NT2/D1 (cell line): Measurements from ENCODE around the gene AP2B1.

Experiments
- DNase-seq: peaks from one replicate; pipeline ENCODE4 v3.0.0-alpha.2; 2011; ENCODE audit warnings: low read depth, low spot score
- H3K27me3 ChIP-seq: 2 replicates; pipeline ENCODE4 v1.6.0; 2011; ENCODE audit warnings: mild to moderate bottlenecking; ENCODE audit not compliant: insufficient read length, insufficient read depth
- H3K36me3 ChIP-seq: 2 replicates; pipeline ENCODE4 v1.6.1; 2011; ENCODE audit warnings: mild to moderate bottlenecking, low read length, mixed read lengths; ENCODE audit not compliant: insufficient read depth, insufficient read length
- H3K4me1 ChIP-seq: 2 replicates; pipeline ENCODE4 v1.5.1; 2011; ENCODE audit not compliant: insufficient read depth, insufficient read length
- H3K4me3 ChIP-seq: 2 replicates; pipeline ENCODE4 v1.5.1; 2011; ENCODE audit warnings: low read depth; ENCODE audit not compliant: insufficient read length
- H3K9ac ChIP-seq: 2 replicates; pipeline ENCODE4 v1.6.0; 2011; ENCODE audit warnings: low read depth; ENCODE audit not compliant: insufficient read length
- H3K9me3 ChIP-seq: 2 replicates; pipeline ENCODE4 v1.5.1; 2011; ENCODE audit warnings: mild to moderate bottlenecking, low read length; ENCODE audit not compliant: insufficient read depth
- SUZ12 ChIP-seq: IDR thresholded peaks from 2 replicates; pipeline ENCODE4 v1.6.1; 2011; ENCODE audit not compliant: insufficient read length, insufficient read depth; ENCODE audit errors: extremely low read depth
- YY1 ChIP-seq: IDR thresholded peaks from 2 replicates; pipeline ENCODE4 v1.6.1; 2011; ENCODE audit not compliant: insufficient read length, insufficient read depth
- ZNF274 ChIP-seq: IDR thresholded peaks from 2 replicates; pipeline ENCODE4 v1.6.1; 2011; ENCODE audit warnings: mild to moderate bottlenecking, low read depth, low read length

Gene AP2B1

GRCh38 chr17:35761601-35762000 lies 174.5 kb downstream of the AP2B1 start:
- DNase-seq, result no peak
- TF ChIP-seq SUZ12, result no peak
- TF ChIP-seq YY1, result no peak
- TF ChIP-seq ZNF274, result no peak
- H3K36me3 ChIP-seq, result no peaks in the 10 kb centered on the region
- H3K9me3 ChIP-seq, result peaks cover 26% of the 10 kb centered on the region; the same call in 1 of the 2 replicates
- H3K9ac ChIP-seq, result no peak overlapping the region
- H3K4me1 ChIP-seq, result no peaks in the 10 kb centered on the region
- H3K4me3 ChIP-seq, result no peak overlapping the region
- no peaks in the 10 kb centered on the region for H3K27me3 ChIP-seq

GRCh38 chr17:35763767-35764122 lies 176.6 kb downstream of the AP2B1 start:
- no peak overlapping the region for H3K4me3 ChIP-seq
- H3K9ac ChIP-seq, result no peak overlapping the region
- TF ChIP-seq YY1 (no peak), ZNF274 (no peak), SUZ12 (no peak)
- H3K9me3 ChIP-seq, result peaks cover 31% of the 10 kb centered on the region; the same call in 1 of the 2 replicates
- H3K36me3 ChIP-seq, result no peaks in the 10 kb centered on the region
- no peak for DNase-seq
- H3K4me1 ChIP-seq, result no peaks in the 10 kb centered on the region
- no peaks in the 10 kb centered on the region for H3K27me3 ChIP-seq

GRCh38 chr17:35764123-35764991 lies 177.2 kb downstream of the AP2B1 start:
- DNase-seq, result peak; percentile 87
- Histone ChIP-seq H3K9me3 (peaks cover 31% of the 10 kb centered on the region; the same call in 1 of the 2 replicates), H3K9ac (no peak overlapping the region), H3K4me1 (no peaks in the 10 kb centered on the region), H3K27me3 (no peaks in the 10 kb centered on the region), H3K36me3 (no peaks in the 10 kb centered on the region), H3K4me3 (peak overlapping the region; percentile 11)
- TF ChIP-seq YY1 (no peak), ZNF274 (no peak), SUZ12 (no peak)

- TF ChIP-seq YY1, result no peak
- TF ChIP-seq SUZ12, result no peak
- no peak for TF ChIP-seq ZNF274
- peaks cover 31% of the 10 kb centered on the region; the same call in 1 of the 2 replicates for H3K9me3 ChIP-seq
- H3K27me3 ChIP-seq, result no peaks in the 10 kb centered on the region
- no peaks in the 10 kb centered on the region for H3K4me1 ChIP-seq
- H3K36me3 ChIP-seq, result no peaks in the 10 kb centered on the region
- DNase-seq, result no peak
- H3K4me3 ChIP-seq, result no peak overlapping the region
- H3K9ac ChIP-seq, result no peak overlapping the region
Observed at GRCh38 chr17:35765086-35765710, 178.1 kb downstream of the AP2B1 start.

GRCh38 chr17:35765756-35766488 lies 178.8 kb downstream of the AP2B1 start:
- H3K36me3 ChIP-seq, result no peaks in the 10 kb centered on the region
- H3K4me1 ChIP-seq, result no peaks in the 10 kb centered on the region
- no peak overlapping the region for H3K4me3 ChIP-seq
- H3K9ac ChIP-seq, result no peak overlapping the region
- peaks cover 31% of the 10 kb centered on the region; the same call in 1 of the 2 replicates for H3K9me3 ChIP-seq
- TF ChIP-seq SUZ12, result no peak
- DNase-seq, result no peak
- no peaks in the 10 kb centered on the region for H3K27me3 ChIP-seq

- Histone ChIP-seq H3K27me3 (no peaks in the 10 kb centered on the region), H3K36me3 (no peaks in the 10 kb centered on the region), H3K4me3 (no peak overlapping the region), H3K9me3 (peaks cover 31% of the 10 kb centered on the region; the same call in 1 of the 2 replicates), H3K9ac (no peak overlapping the region), H3K4me1 (no peaks in the 10 kb centered on the region)
- TF ChIP-seq SUZ12, result no peak
- DNase-seq, result no peak
Observed at GRCh38 chr17:35766489-35766877, 179.4 kb downstream of the AP2B1 start.

GRCh38 chr17:35766903-35767510 lies 179.9 kb downstream of the AP2B1 start:
- H3K9ac ChIP-seq, result no peak overlapping the region
- no peak for TF ChIP-seq YY1
- no peaks in the 10 kb centered on the region for H3K4me1 ChIP-seq
- no peak overlapping the region for H3K4me3 ChIP-seq
- no peaks in the 10 kb centered on the region for H3K27me3 ChIP-seq
- no peak for DNase-seq
- H3K36me3 ChIP-seq, result no peaks in the 10 kb centered on the region
- H3K9me3 ChIP-seq, result peaks cover 31% of the 10 kb centered on the region; the same call in 1 of the 2 replicates
